Stomach (tissue), 4 donors: ENCODE data around the gene PELI2.

Source experiments
- POLR2A ChIP-seq, 4 donors: fragments of 450-650 bp; IDR thresholded peaks; one replicate each; pipeline ENCODE4 v1.6.1; 2016; ENCODE audit warnings: antibody characterized with exemption in 4 of 4, control low read depth in 2 of 4, mild to moderate bottlenecking in 1 of 4, moderate library complexity in 1 of 4
- POLR2AphosphoS5 ChIP-seq, 3 donors: sonication (generic); formaldehyde crosslinking; IDR thresholded peaks; one replicate each; pipeline ENCODE4 v1.6.1; 2016; ENCODE audit warnings: antibody characterized with exemption in 3 of 3
- TF ChIP-seq, protein P1 (sequence below), 7 experiments: fragments of 450-650 bp in 4 of 7; fragments of 200-600 bp in 3 of 7; sonication (generic) in 3 of 7; IDR thresholded peaks; one replicate each; pipeline ENCODE4 v1.5.1; 2016 to 2019; ENCODE audit warnings: antibody characterized with exemption in 7 of 7, control low read depth in 2 of 7, mild to moderate bottlenecking in 1 of 7

DNA sequence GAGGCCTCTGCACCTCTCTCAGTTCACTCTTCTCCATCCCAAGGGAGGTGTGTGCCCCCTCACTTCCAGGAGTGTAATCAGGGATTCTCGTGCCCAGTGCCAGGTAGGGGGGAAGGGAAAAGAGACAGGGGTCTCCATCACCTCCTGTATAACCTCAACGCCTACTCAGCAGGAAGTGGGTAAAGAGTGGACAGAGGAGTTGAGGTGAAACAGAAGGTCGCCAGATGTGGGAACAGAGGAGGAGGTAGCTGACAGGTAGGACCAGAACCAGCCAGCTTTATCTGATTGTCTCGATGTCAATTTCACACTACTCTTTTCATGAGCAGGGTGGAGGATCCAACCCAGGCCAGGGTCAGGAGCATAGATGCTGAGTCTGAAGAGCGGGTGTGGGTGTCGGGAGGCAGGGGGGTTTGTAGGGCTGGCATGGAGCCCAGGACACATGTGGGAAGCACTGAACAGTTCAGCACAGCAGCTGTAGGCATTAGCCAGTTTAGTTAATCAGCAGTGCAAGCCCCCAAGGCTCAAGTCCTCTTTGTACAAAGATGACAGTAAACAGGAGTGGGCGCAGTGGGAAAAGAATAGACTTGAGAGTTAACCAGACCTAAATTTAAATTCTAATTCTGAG lies 213.5 kb downstream of the PELI2 start:
- TF ChIP-seq, protein P1, sequence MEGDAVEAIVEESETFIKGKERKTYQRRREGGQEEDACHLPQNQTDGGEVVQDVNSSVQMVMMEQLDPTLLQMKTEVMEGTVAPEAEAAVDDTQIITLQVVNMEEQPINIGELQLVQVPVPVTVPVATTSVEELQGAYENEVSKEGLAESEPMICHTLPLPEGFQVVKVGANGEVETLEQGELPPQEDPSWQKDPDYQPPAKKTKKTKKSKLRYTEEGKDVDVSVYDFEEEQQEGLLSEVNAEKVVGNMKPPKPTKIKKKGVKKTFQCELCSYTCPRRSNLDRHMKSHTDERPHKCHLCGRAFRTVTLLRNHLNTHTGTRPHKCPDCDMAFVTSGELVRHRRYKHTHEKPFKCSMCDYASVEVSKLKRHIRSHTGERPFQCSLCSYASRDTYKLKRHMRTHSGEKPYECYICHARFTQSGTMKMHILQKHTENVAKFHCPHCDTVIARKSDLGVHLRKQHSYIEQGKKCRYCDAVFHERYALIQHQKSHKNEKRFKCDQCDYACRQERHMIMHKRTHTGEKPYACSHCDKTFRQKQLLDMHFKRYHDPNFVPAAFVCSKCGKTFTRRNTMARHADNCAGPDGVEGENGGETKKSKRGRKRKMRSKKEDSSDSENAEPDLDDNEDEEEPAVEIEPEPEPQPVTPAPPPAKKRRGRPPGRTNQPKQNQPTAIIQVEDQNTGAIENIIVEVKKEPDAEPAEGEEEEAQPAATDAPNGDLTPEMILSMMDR (IDR thresholded peaks at IDR 0.05): no peak
- TF ChIP-seq POLR2AphosphoS5 (IDR thresholded peaks at IDR 0.05): no peak
- no peak for TF ChIP-seq POLR2A (IDR thresholded peaks at IDR 0.05)
